ENCODE measurements around the gene ATP6V0B. TPM values are rescaled to one million over a fixed set of nuclear protein-coding genes. Genes with fewer than 3 reads are reported as not detected.

The ATP6V0B gene
- total RNA-seq, 1 donor from 2014 or later: 129 TPM

DNA sequence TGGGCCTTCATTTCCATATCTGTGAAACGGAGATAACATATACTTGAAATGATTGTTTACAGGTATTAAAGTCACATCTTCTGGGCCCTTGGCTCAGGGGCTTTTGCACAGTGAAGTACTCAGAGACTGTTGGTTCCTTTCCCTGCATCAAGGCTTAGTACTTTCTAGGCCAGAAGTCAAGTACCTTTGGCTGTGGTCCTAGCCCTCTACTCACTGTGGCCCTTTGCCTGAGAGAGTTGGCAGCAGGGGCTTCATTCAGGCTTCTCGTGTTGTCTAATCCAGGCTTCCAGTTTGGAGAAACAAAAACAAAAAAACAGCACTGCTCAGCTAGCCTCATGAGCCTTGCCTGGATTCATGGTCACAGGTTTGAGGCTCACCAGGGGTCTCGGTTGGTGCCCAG lies 13.1 kb upstream of the ATP6V0B start:
- H3K27ac Mint-ChIP-seq (ENCODE audit: unreplicated experiment): no peak overlapping the region

DNA sequence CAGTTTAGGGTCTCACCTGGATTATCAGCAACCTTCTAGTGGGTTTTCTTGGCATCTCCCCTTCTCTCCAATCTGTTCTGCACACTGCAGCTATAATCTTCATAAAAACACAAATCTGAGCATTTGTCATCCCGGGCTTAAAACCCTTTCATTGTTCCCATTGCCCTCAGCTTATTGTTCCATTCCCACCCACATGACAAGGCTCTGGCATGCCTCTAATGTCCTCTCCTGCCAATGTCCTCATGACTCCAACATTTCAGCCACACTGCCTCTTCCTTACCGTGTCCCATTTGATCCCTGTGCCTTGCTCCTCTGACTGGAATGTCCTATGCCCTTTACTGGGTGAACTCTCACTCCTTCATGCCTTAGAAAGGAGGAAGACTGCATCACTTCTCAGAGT lies 12.4 kb upstream of the ATP6V0B start:
- H3K4me3 Mint-ChIP-seq: no peak overlapping the region
- H3K9me3 Mint-ChIP-seq: no peaks in the 10 kb centered on the region
- no peak overlapping the region for H3K27ac Mint-ChIP-seq (ENCODE audit: unreplicated experiment)
- DNase-seq (ENCODE audit: low read depth, low spot score): no peak
- no peaks in the 10 kb centered on the region for H3K27me3 Mint-ChIP-seq (ENCODE audit: low read depth)
- TF ChIP-seq, protein P1, sequence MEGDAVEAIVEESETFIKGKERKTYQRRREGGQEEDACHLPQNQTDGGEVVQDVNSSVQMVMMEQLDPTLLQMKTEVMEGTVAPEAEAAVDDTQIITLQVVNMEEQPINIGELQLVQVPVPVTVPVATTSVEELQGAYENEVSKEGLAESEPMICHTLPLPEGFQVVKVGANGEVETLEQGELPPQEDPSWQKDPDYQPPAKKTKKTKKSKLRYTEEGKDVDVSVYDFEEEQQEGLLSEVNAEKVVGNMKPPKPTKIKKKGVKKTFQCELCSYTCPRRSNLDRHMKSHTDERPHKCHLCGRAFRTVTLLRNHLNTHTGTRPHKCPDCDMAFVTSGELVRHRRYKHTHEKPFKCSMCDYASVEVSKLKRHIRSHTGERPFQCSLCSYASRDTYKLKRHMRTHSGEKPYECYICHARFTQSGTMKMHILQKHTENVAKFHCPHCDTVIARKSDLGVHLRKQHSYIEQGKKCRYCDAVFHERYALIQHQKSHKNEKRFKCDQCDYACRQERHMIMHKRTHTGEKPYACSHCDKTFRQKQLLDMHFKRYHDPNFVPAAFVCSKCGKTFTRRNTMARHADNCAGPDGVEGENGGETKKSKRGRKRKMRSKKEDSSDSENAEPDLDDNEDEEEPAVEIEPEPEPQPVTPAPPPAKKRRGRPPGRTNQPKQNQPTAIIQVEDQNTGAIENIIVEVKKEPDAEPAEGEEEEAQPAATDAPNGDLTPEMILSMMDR (conservative IDR thresholded peaks at IDR 0.05): no peak
- H3K36me3 Mint-ChIP-seq (ENCODE audit: low read depth): peaks cover 5% of the 10 kb centered on the region
- H3K4me1 Mint-ChIP-seq: no peaks in the 10 kb centered on the region

More for the DNA sequence above, 13.1 kb upstream of the ATP6V0B start:
- Mint-ChIP-seq H3K9me3 (no peaks in the 10 kb centered on the region), H3K4me1 (no peaks in the 10 kb centered on the region), H3K36me3 (ENCODE audit: low read depth) (peaks cover 5% of the 10 kb centered on the region), H3K4me3 (no peak overlapping the region), H3K27me3 (ENCODE audit: low read depth) (no peaks in the 10 kb centered on the region)
- DNase-seq (ENCODE audit: low read depth, low spot score): no peak
- TF ChIP-seq, protein P1 (conservative IDR thresholded peaks at IDR 0.05): no peak

DNA sequence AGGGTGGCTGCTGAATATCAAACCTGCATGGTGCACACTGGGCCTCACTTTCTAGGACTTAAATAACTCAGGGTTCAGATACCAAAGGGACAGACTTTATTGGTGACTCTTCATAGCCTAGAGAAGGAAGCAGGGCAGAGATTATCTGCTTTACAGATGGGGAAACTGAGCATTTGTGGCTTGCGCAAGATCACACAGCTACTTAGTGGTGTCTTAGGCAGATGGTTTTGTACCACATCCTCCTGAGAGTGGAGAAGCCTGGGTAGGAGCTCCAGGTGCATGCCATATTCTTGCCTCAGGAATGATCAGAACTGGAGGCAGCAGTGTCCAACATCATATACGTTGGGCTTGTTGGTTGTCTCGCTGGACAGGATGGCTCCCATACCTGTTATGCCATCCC lies 11.8 kb upstream of the ATP6V0B start:
- Mint-ChIP-seq H3K27me3 (ENCODE audit: low read depth) (no peaks in the 10 kb centered on the region), H3K27ac (ENCODE audit: unreplicated experiment) (no peak overlapping the region), H3K4me3 (no peak overlapping the region), H3K36me3 (ENCODE audit: low read depth) (peaks cover 5% of the 10 kb centered on the region), H3K9me3 (no peaks in the 10 kb centered on the region), H3K4me1 (no peaks in the 10 kb centered on the region)
- DNase-seq (ENCODE audit: low read depth, low spot score): no peak
- TF ChIP-seq, protein P1 (conservative IDR thresholded peaks at IDR 0.05): no peak

DNA sequence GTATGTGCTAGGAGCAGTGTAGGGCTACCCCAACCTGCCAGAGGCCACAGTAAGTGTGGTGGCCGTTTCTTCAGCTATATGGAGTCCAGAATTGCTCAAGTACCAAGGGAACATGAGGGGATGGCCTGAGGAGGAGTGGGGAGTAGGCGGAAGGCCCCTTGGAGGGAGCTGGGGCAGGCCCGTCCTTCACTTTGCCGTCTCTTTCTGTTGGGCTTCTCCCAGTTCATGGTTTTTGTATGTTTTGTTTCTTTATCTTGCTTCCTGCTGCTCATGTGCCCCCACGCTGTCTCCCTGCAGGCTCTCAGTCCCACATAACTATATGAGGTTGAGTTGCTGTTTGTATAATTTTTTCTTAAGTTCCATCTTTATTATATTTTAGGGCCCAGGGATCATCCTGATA lies 10.9 kb upstream of the ATP6V0B start:
- DNase-seq (ENCODE audit: low read depth, low spot score): no peak
- TF ChIP-seq, protein P1 (conservative IDR thresholded peaks at IDR 0.05): no peak
- Mint-ChIP-seq H3K4me1 (no peaks in the 10 kb centered on the region), H3K36me3 (ENCODE audit: low read depth) (peaks cover 3% of the 10 kb centered on the region), H3K4me3 (no peak overlapping the region), H3K27ac (ENCODE audit: unreplicated experiment) (no peak overlapping the region), H3K27me3 (ENCODE audit: low read depth) (no peaks in the 10 kb centered on the region), H3K9me3 (no peaks in the 10 kb centered on the region)

DNA sequence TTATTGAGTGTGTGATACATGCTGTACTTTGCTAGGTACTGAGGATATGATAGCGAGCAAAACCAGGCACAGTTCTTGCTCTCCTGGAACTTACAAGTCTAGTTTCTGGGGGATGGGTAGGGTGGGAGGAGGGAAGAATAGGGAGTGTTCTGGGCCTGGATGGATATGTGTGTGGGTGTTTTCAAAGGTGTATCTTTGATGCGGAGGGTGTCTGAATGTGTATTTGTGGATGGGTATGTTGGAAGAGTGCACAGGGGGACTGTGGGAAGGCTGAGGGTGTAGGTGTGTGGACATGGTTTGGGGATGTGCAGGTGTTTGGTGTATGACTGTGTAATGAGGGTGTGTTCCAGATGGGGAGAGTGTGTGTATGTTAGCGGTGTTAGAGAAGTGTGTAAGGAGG lies 9.4 kb upstream of the ATP6V0B start:
- Mint-ChIP-seq H3K9me3 (no peaks in the 10 kb centered on the region), H3K27me3 (ENCODE audit: low read depth) (no peaks in the 10 kb centered on the region), H3K4me1 (peaks cover 11% of the 10 kb centered on the region), H3K36me3 (ENCODE audit: low read depth) (no peaks in the 10 kb centered on the region), H3K27ac (ENCODE audit: unreplicated experiment) (no peak overlapping the region), H3K4me3 (no peak overlapping the region)
- DNase-seq (ENCODE audit: low read depth, low spot score): no peak
- TF ChIP-seq, protein P1 (conservative IDR thresholded peaks at IDR 0.05): no peak

Measured in neural crest cell (in vitro differentiated cells).